Coronary artery (tissue), 2 donors: Measurements from ENCODE around the gene TMEM200C.

Experiments
- DNase-seq: peaks from one replicate; pipeline ENCODE4 v3.0.0-alpha.2; 2017; ENCODE audit warnings: low spot score
- H3K27ac ChIP-seq, 2 donors: fragments of 200-600 bp; sonication (generic); one replicate each; pipeline ENCODE4 v1.5.1; 2016 to 2019
- H3K4me3 ChIP-seq: fragments of 200-600 bp; sonication (generic); 2 replicates; pipeline ENCODE4 v1.5.1; 2016; ENCODE audit warnings: mild to moderate bottlenecking, moderate library complexity
- CTCF ChIP-seq: fragments of 200-600 bp; sonication (generic); IDR thresholded peaks from one replicate; pipeline ENCODE4 v1.5.1; 2019; ENCODE audit warnings: antibody characterized with exemption

TMEM200C gene

GRCh38 chr18:5895299-5895875, at the start of gene TMEM200C:
TSS of gene TMEM200C (minus strand) at chr18:5895522. CDS start at chr18:5892063, 3,459 bp downstream.
- DNase-seq, result no peak
- no peak for TF ChIP-seq CTCF
- peak within 1 kb of the TSS; percentile 70 for H3K4me3 ChIP-seq
- H3K27ac ChIP-seq, result no peak within 1 kb of the TSS

DNA sequence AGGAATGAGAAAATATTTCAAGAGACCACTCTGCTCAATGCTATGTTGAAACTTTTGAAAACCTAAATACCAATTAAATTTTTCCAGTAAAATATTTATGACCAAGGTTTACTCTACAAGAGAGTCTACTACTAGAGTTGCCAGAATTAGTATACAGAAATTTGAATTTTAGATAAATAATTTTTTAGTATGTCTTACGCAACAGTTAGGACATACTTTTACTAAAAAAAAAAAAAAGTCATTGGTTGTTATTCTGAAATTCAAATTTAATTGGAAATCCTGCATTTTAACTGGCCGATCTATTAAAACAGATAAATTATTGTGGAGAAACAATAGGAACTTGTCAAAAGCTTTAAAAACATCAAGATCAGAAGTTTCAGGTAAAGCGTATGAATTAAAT, 49.1 kb upstream of the TMEM200C start:
- Histone ChIP-seq H3K27ac (no peak overlapping the region), H3K4me3 (no peak overlapping the region)
- no peak for TF ChIP-seq CTCF
- no peak for DNase-seq

DNA sequence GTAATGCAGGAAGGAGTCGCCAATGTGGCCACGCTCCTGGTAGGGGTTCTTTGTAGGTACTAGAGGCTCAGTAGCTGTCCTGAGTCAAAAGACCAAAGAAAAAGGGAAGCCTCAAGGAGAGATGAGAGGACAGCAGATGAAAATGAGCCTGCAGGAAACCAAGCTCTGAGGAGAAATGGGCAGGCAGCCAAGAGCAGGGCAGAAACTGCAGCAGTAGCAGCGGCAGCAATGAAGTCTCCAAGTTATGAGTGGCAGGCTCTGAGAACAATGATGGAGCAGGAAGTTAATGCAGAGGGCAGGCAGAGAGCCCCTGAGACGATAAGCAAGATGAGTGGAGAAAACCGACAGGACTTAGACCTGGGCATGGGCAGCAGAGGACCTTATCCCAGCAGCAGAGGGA, 48.2 kb upstream of the TMEM200C start:
- DNase-seq, result no peak
- Histone ChIP-seq H3K4me3 (no peak overlapping the region), H3K27ac (no peak overlapping the region)
- TF ChIP-seq CTCF, result no peak

- DNase-seq, result no peak
- TF ChIP-seq CTCF, result no peak
Observed at GRCh38 chr18:5942591-5942990, 47.3 kb upstream of the TMEM200C start.

GRCh38 chr18:5941890-5942289, 46.6 kb upstream of the TMEM200C start:
- TF ChIP-seq CTCF, result no peak
- no peak overlapping the region for H3K4me3 ChIP-seq
- no peak overlapping the region for H3K27ac ChIP-seq
- no peak for DNase-seq

More at GRCh38 chr18:5942591-5942990, 47.3 kb upstream of the TMEM200C start:
- no peak overlapping the region for H3K4me3 ChIP-seq
- H3K27ac ChIP-seq, result no peak overlapping the region

DNA sequence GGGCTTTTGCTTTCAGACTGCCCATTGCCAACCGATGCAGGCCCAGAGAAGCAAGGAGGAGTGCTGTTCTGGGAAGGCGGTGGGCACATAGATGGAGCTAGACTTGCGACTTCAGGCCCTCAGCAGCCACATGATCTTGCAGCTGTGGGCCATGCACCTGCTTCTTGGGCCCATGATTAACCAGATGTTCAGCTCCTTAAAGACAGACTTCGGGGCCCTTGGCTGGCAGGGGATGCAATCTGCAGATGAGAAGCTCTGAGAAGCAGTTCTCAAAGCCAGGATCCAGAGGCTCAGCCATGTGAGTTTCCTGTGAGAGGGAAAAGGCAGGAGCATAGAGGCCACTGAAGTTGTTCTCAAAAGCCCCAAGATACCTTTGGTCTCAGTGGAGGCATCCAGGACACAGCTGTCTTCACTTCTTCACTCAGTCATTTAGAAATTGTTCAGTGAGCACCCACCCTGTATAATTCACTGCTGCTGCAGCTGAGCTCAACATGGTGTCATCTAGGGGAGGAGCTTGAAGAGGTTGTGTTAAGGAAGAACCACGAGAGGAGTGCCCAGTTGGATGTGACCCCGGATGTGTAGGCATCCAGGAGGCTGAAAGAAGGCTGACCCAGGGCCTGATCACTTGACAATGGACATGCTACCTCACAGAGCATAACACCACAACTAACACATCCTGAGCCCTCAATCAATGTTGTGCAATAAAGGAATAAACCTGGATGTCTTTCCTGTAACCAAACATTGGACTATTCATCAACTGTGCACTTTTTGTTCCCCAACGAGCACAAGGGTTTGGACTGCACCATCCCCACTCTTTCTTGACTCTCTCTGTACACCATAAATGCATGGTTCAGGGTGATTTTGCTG, 44.7 kb upstream of the TMEM200C start:
- H3K4me3 ChIP-seq, result no peak overlapping the region
- no peak for TF ChIP-seq CTCF
- DNase-seq, result no peak
- H3K27ac ChIP-seq, result no peak overlapping the region

- Histone ChIP-seq H3K27ac (no peak overlapping the region), H3K4me3 (no peak overlapping the region)
- TF ChIP-seq CTCF, result no peak
- no peak for DNase-seq
Observed at GRCh38 chr18:5937795-5938194, 42.5 kb upstream of the TMEM200C start.
